Keratinocyte (primary cell): ENCODE results near the gene CDH13. TPM values are rescaled to one million over a fixed set of nuclear protein-coding genes. Genes with fewer than 3 reads are reported as not detected.

Source experiments
- DNase-seq: peaks from one replicate; pipeline ENCODE4 v3.0.0-alpha.2; 2011; ENCODE audit warnings: low read depth, missing footprints, low spot score
- FAIRE-seq: peaks from 2 replicates; lab custom pipeline; 2011; peaks lifted over from hg19 to GRCh38; lab: Jason Lieb, UNC
- H2AFZ ChIP-seq: 2 replicates; pipeline ENCODE4 v1.6.0; 2012; ENCODE audit warnings: low read length, control low read depth, inconsistent platforms; ENCODE audit not compliant: control insufficient read depth
- H3K27ac ChIP-seq: 2 replicates; pipeline ENCODE4 v1.5.1; 2011; ENCODE audit warnings: low read length; ENCODE audit not compliant: control insufficient read depth, insufficient read depth
- H3K27me3 ChIP-seq: 3 replicates; pipeline ENCODE4 v1.6.0; 2011; ENCODE audit warnings: low read length; ENCODE audit not compliant: control insufficient read depth, insufficient read depth; ENCODE audit errors: extremely low read depth
- H3K36me3 ChIP-seq, 2 experiments: 2 replicates in 1 of 2; 3 replicates in 1 of 2; pipeline ENCODE4 v1.5.1; 2011; ENCODE audit warnings: low read length in 2 of 2, mild to moderate bottlenecking in 1 of 2; ENCODE audit not compliant: control insufficient read depth in 2 of 2, insufficient read depth in 2 of 2; ENCODE audit errors: extremely low read depth in 1 of 2
- H3K4me1 ChIP-seq: 3 replicates; pipeline ENCODE4 v1.5.1; 2011; ENCODE audit warnings: low read length; ENCODE audit not compliant: control insufficient read depth, insufficient read depth; ENCODE audit errors: extremely low read depth
- H3K4me2 ChIP-seq: 3 replicates; pipeline ENCODE4 v1.6.0; 2011; ENCODE audit warnings: low read depth, low read length; ENCODE audit not compliant: control insufficient read depth, insufficient read depth; ENCODE audit errors: extremely low read depth
- H3K4me3 ChIP-seq, 3 experiments: fragments of 200-600 bp in 1 of 3; sonication (generic) in 1 of 3; 2 replicates in 2 of 3; 3 replicates in 1 of 3; pipeline ENCODE4 v1.5.1; 2011 to 2016; ENCODE audit warnings: low read length in 3 of 3, mild to moderate bottlenecking in 3 of 3, control low read depth in 2 of 3, inconsistent platforms in 1 of 3, low read depth in 1 of 3, mixed read lengths in 1 of 3, mixed run types in 1 of 3, moderate library complexity in 1 of 3; ENCODE audit not compliant: control insufficient read depth in 2 of 3, insufficient read depth in 2 of 3; ENCODE audit errors: extremely low read depth in 1 of 3
- H3K79me2 ChIP-seq: 2 replicates; pipeline ENCODE4 v1.6.0; 2012; ENCODE audit warnings: low read length; ENCODE audit not compliant: control insufficient read depth, insufficient read depth
- H3K9ac ChIP-seq: 3 replicates; pipeline ENCODE4 v1.6.0; 2011; ENCODE audit warnings: low read length; ENCODE audit not compliant: control insufficient read depth, insufficient read depth; ENCODE audit errors: extremely low read depth
- H3K9me1 ChIP-seq: 3 replicates; pipeline ENCODE4 v1.6.0; 2011; ENCODE audit warnings: low read length; ENCODE audit not compliant: control insufficient read depth, insufficient read depth; ENCODE audit errors: extremely low read depth
- H3K9me3 ChIP-seq: 2 replicates; pipeline ENCODE4 v1.5.1; 2012; ENCODE audit warnings: low read depth, low read length; ENCODE audit not compliant: control insufficient read depth
- H4K20me1 ChIP-seq: 3 replicates; pipeline ENCODE4 v1.6.0; 2011; ENCODE audit warnings: low read length; ENCODE audit not compliant: control insufficient read depth, insufficient read depth; ENCODE audit errors: extremely low read depth
- EZH2 ChIP-seq: IDR thresholded peaks from one replicate; pipeline ENCODE4 v1.6.1; 2012; ENCODE audit warnings: inconsistent platforms, mild to moderate bottlenecking, low read length, moderate library complexity
- dilution Hi-C: fragments of 300-500 bp; cut with MboI; formaldehyde crosslinking; loops from one replicate; pipeline ENCODE4 v1.7.0; 2020; ENCODE audit warnings: low sequenced_read_pairs; ENCODE audit not compliant: extremely low pct_ligation_motif_present
- polyA plus RNA-seq, 5 experiments: library from polyadenylated mRNA; depleted of rRNA in 3 of 5; stranded (reverse) in 3 of 5; stranded (forward) in 1 of 5; unstranded in 1 of 5; fragments of >200 nt; gene quantifications; 1 replicate in 1 of 5; 2 replicates in 3 of 5; 3 replicates in 1 of 5; pipeline versions ENCODE4 v1.2.1 to v1.2.3, GENCODE V29; 2011 to 2012; ENCODE audit warnings: missing spikeins in 2 of 5, low read depth in 1 of 5, low replicate concordance in 1 of 5
- TF ChIP-seq, protein P1 (sequence below), 3 experiments: IDR thresholded peaks in 1 of 3; conservative IDR thresholded peaks in 1 of 3; optimal IDR thresholded peaks in 1 of 3; 2 replicates in 2 of 3; 3 replicates in 1 of 3; pipeline versions ENCODE3 to v1.5.1; 2011; ENCODE audit warnings: low read length in 3 of 3, mild to moderate bottlenecking in 3 of 3, moderate library complexity in 2 of 3, control low read depth in 1 of 3, inconsistent platforms in 1 of 3; ENCODE audit not compliant: insufficient read depth in 2 of 3; ENCODE audit errors: extremely low read depth in 1 of 3

CDH13 gene
- polyA plus RNA-seq, 1 donor (not counting 4 experiments of a cell fraction or from before 2014, with no cell fraction given) = 111 TPM

- Histone ChIP-seq H2AFZ (no peak overlapping the region), H3K9me3 (no peaks in the 10 kb centered on the region), H3K9ac (no peak overlapping the region), H3K4me3 (no peak overlapping the region), H3K4me2 (no peak overlapping the region), H3K27ac (no peak overlapping the region), H3K79me2 (no peaks in the 10 kb centered on the region), H3K36me3 (peaks cover 0 to 2% of the 10 kb centered on the region in 2 experiments), H3K4me1 (peaks cover 10% of the 10 kb centered on the region), H4K20me1 (no peaks in the 10 kb centered on the region), H3K27me3 (no peaks in the 10 kb centered on the region), H3K9me1 (no peaks in the 10 kb centered on the region)
- FAIRE-seq (no peak), DNase-seq (no peak)
- dilution Hi-C loops = no loop called here
- TF ChIP-seq, protein P1, sequence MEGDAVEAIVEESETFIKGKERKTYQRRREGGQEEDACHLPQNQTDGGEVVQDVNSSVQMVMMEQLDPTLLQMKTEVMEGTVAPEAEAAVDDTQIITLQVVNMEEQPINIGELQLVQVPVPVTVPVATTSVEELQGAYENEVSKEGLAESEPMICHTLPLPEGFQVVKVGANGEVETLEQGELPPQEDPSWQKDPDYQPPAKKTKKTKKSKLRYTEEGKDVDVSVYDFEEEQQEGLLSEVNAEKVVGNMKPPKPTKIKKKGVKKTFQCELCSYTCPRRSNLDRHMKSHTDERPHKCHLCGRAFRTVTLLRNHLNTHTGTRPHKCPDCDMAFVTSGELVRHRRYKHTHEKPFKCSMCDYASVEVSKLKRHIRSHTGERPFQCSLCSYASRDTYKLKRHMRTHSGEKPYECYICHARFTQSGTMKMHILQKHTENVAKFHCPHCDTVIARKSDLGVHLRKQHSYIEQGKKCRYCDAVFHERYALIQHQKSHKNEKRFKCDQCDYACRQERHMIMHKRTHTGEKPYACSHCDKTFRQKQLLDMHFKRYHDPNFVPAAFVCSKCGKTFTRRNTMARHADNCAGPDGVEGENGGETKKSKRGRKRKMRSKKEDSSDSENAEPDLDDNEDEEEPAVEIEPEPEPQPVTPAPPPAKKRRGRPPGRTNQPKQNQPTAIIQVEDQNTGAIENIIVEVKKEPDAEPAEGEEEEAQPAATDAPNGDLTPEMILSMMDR (optimal IDR thresholded peaks at IDR 0.05 in 1 of 3, IDR thresholded peaks at IDR 0.05 in 1 of 3, conservative IDR thresholded peaks at IDR 0.05 in 1 of 3; ENCODE audit: extremely low read depth in 1 of 3, insufficient read depth in 2 of 3, low read length in 3 of 3) = no peak
- TF ChIP-seq EZH2 = no peak
Observed at GRCh38 chr16:83554540-83554939, 927.8 kb downstream of the CDH13 start.

DNA sequence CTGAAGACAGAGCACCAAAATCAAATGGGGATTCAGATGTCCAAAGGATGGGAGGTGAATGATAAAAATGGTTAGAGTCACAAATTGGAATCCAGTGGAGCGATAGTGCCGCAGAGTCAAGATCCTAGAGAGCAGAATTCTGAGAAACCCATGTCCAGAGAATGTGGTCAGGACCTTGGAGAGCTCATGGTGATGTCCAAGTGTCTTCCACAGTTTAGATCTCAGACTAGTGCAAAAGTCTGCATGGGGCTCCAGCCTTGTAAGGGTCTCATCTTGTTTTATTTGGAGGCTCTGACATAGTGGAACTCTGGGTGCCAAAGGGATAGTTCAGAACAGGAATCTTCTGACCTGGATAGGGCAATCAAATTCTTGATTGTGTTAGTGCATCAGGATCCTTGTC is 935.1 kb downstream of the CDH13 start:
- H3K79me2 ChIP-seq = no peaks in the 10 kb centered on the region
- no peaks in the 10 kb centered on the region for H4K20me1 ChIP-seq
- FAIRE-seq (no peak), DNase-seq (no peak)
- no peaks in the 10 kb centered on the region for H3K36me3 ChIP-seq
- H3K9me3 ChIP-seq = no peaks in the 10 kb centered on the region
- no peaks in the 10 kb centered on the region for H3K27me3 ChIP-seq
- TF ChIP-seq, protein P1 (optimal IDR thresholded peaks at IDR 0.05 in 1 of 3, IDR thresholded peaks at IDR 0.05 in 1 of 3, conservative IDR thresholded peaks at IDR 0.05 in 1 of 3; ENCODE audit: extremely low read depth in 1 of 3, insufficient read depth in 2 of 3, low read length in 3 of 3) = no peak
- TF ChIP-seq EZH2 = no peak
- H3K4me2 ChIP-seq = no peak overlapping the region
- no peaks in the 10 kb centered on the region for H3K4me1 ChIP-seq
- H2AFZ ChIP-seq = no peak overlapping the region
- H3K9me1 ChIP-seq = no peaks in the 10 kb centered on the region
- no peak overlapping the region for H3K9ac ChIP-seq
- H3K4me3 ChIP-seq = no peak overlapping the region
- H3K27ac ChIP-seq = no peak overlapping the region
- dilution Hi-C loops = no loop called here
